Lower leg skin (tissue), 4 donors: ENCODE measurements around the gene CDH23. TPM values are rescaled to one million over a fixed set of nuclear protein-coding genes. Genes with fewer than 3 reads are reported as not detected.
A peak's percentile ranks its signal among the peaks of the same experiment; 100 is the strongest.
"Not testable (repeated sequence)": the region's sequence is repeated elsewhere in the genome, so short reads cannot be mapped to it uniquely, and the experiment has no call there.

Experiments
- DNase-seq, 2 donors: peaks; one replicate each; pipeline ENCODE4 v3.0.0-alpha.2; 2019; ENCODE audit warnings: low spot score in 2 of 2
- H3K4me3 ChIP-seq: fragments of 200-600 bp; sonication (generic); 2 replicates; pipeline ENCODE4 v1.5.1; 2017; ENCODE audit warnings: mild to moderate bottlenecking, low read depth; ENCODE audit not compliant: poor library complexity, severe bottlenecking
- POLR2A ChIP-seq, 2 donors: fragments of 450-650 bp; IDR thresholded peaks; one replicate each; pipeline ENCODE4 v1.6.1; 2016 to 2017; ENCODE audit warnings: antibody characterized with exemption in 2 of 2, mild to moderate bottlenecking in 1 of 2, moderate library complexity in 1 of 2
- WGBS, 2 donors: methylation state at CpG; one replicate each; pipeline ENCODE4 v1.1.5; 2018; 5-methylcytosine and 5-hydroxymethylcytosine counted together
- intact Hi-C: fragments of 100-400 bp; cut with DNase I; formaldehyde crosslinking; loops from one replicate; pipeline ENCODE4 v1.15.0; 2023; ENCODE audit warnings: low total_unique reads
- total RNA-seq, 4 donors: library from RNA; depleted of rRNA; stranded (reverse); fragments of >200 nt; gene quantifications; one replicate each; pipeline ENCODE4 v1.1.0, GENCODE V29; 2016
- TF ChIP-seq, protein P1 (sequence below), 3 donors: fragments of 450-650 bp; IDR thresholded peaks; one replicate each; pipeline ENCODE4 v1.5.1; 2016; ENCODE audit warnings: antibody characterized with exemption in 3 of 3, mild to moderate bottlenecking in 3 of 3, moderate library complexity in 2 of 3

CDH23 gene
- total RNA-seq, 4 donors from 2014 or later: 1.7 to 9.2 (median 2.6) TPM

DNA sequence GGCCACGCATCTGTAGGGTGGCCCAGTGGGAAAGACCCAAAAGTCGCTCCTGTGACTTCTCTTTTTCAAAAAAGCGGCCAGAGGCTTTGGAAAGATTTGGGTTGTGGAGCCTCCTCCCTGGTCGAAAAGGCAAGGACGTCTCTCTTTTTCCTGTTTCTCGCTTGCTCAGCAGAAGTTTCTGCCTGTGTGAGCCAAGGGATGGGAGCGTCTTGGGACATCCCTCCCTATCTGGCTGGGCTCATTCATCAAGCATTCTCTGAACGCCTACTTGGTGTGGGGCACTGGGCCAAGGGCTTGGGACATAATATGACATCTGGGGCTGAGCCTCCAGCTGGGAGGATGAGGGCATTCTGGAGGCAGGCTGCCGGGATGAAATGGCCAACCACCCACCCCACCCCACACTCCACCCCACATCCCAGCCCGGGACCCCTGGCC, 201.9 kb downstream of the CDH23 start:
- no peak for TF ChIP-seq POLR2A (IDR thresholded peaks at IDR 0.05)
- TF ChIP-seq, protein P1, sequence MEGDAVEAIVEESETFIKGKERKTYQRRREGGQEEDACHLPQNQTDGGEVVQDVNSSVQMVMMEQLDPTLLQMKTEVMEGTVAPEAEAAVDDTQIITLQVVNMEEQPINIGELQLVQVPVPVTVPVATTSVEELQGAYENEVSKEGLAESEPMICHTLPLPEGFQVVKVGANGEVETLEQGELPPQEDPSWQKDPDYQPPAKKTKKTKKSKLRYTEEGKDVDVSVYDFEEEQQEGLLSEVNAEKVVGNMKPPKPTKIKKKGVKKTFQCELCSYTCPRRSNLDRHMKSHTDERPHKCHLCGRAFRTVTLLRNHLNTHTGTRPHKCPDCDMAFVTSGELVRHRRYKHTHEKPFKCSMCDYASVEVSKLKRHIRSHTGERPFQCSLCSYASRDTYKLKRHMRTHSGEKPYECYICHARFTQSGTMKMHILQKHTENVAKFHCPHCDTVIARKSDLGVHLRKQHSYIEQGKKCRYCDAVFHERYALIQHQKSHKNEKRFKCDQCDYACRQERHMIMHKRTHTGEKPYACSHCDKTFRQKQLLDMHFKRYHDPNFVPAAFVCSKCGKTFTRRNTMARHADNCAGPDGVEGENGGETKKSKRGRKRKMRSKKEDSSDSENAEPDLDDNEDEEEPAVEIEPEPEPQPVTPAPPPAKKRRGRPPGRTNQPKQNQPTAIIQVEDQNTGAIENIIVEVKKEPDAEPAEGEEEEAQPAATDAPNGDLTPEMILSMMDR (IDR thresholded peaks at IDR 0.05): no peak
- intact Hi-C loops: no loop called here
- WGBS, 2 donors: 22 to 25% methylated on average over 10 of the region's 10 CpGs
- DNase-seq: peak; percentile 90 to 98
- no peak overlapping the region for H3K4me3 ChIP-seq

GRCh38 chr10:71599518-71599917, 202.8 kb downstream of the CDH23 start:
- intact Hi-C loops: no loop called here
- WGBS, 2 donors: 73 to 75% methylated on average over 2 of the region's 2 CpGs
- TF ChIP-seq POLR2A (IDR thresholded peaks at IDR 0.05): no peak
- TF ChIP-seq, protein P1 (IDR thresholded peaks at IDR 0.05): no peak
- no peak overlapping the region for H3K4me3 ChIP-seq
- no peak for DNase-seq

DNA sequence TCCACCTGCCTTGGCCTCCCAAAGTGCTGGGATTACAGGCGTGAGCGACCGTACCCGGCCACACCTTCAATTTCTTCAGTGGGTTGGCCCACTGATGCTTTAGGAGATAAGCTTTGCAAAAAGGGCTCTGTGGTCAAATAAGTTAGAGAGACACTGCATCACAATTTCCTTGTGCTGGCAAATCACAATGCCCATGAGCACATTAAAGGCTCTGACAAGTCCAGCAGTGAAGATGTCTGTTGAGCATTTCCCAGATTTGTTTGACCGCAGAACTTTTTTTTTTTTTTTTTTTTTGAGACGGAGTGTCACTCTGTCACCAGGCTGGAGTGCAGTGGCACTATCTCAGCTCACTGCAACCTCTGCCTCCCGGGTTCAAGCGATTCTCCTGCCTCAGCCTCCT, 203.5 kb downstream of the CDH23 start:
- intact Hi-C loops, DNase-seq, H3K4me3 ChIP-seq: not testable (repeated sequence)
- 79% methylated on average over 8 of the region's 8 CpGs for WGBS, 2 donors

DNA sequence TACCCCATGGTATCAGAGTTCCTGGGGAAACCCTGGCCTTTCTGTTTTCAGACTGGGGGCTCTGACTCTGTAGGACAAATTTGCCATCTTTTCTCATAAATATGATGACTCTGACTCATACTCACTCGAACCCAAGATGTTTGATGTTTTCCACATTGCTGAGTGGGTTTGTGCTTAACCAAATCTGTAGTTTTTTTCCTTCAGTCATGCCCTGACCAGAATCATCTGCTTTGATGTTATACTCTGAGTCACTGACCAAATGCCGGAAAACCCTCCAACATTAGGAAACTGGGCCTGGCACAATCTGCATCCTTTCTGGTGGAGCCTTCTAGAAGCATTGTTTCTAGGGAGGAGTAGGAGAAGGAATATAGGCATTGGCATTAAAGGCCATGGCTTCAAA, 204.1 kb downstream of the CDH23 start:
- no peak overlapping the region for H3K4me3 ChIP-seq
- WGBS, 2 donors: 34 to 50% methylated on average over 2 of the region's 2 CpGs
- intact Hi-C loops: no loop called here
- peak in 1 of 2 donors; percentile 63 for DNase-seq
- TF ChIP-seq, protein P1 (IDR thresholded peaks at IDR 0.05): no peak
- no peak for TF ChIP-seq POLR2A (IDR thresholded peaks at IDR 0.05)

DNA sequence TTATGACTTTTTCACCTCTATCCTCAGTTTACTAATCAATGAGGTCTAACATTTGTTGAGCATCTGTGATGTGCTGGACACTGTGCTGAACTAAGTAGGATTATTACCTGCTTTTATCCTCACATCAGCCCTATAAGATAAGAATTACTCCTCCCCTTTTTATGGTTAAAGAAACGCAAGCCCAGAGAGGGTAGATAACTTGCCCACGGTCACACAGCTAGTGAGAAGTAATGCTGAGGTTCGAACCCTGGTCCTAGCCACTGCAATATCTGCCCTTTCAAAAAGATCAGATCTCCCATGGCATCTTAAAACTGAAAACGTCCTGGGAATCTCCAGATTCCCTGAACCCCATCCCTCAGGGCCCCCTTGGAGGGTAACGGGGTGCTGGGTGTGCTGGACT, 204.6 kb downstream of the CDH23 start:
- H3K4me3 ChIP-seq: no peak overlapping the region
- no peak for DNase-seq
- no peak for TF ChIP-seq POLR2A (IDR thresholded peaks at IDR 0.05)
- TF ChIP-seq, protein P1 (IDR thresholded peaks at IDR 0.05): no peak
- 84 to 90% methylated on average over 5 of the region's 5 CpGs for WGBS, 2 donors
- intact Hi-C loops: no loop called here

DNA sequence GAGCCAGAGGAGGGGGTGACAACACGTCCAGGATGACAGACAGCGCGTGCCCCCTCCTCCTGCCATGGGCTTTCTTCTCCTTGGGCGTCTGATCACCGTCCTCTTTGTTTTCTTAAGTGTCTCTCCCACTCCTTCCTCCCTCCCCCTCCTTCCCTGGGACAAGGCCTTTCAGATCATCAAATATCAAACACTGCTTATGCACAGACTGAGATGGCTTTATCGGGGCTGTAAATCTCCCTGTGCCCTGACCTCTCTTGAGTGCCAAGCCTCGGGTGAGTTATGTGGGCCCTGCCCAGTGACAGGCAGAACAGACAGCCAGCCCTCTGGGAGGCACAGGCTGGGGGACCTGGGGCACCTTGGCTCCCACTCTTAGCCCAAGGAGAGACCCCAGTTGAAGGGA, 206.4 kb downstream of the CDH23 start:
- H3K4me3 ChIP-seq: no peak overlapping the region
- no peak for TF ChIP-seq POLR2A (IDR thresholded peaks at IDR 0.05)
- TF ChIP-seq, protein P1 (IDR thresholded peaks at IDR 0.05): no peak
- WGBS, 2 donors: 64 to 68% methylated on average over 7 of the region's 7 CpGs
- intact Hi-C loops: no loop called here
- DNase-seq: no peak
